Upper lobe of left lung (tissue), 6 donors: ENCODE results near the gene KRT81. TPM values are rescaled to one million over a fixed set of nuclear protein-coding genes. Genes with fewer than 3 reads are reported as not detected.
A peak's percentile ranks its signal among the peaks of the same experiment; 100 is the strongest.

Source experiments
- ATAC-seq, 2 donors: fragments of 200-7000 bp; cut with Tn5 transposase; one replicate each; pipeline ENCODE4 v1.9.1; 2022; ENCODE audit warnings: mild to moderate bottlenecking in 2 of 2, moderate library complexity in 2 of 2; ENCODE audit not compliant: low FRiP score in 2 of 2
- DNase-seq, 2 donors: peaks; one replicate each; pipeline ENCODE4 v3.0.0-alpha.2; 2019 to 2020
- H3K27ac ChIP-seq, 4 donors: fragments of 200-600 bp; sonication (generic); one replicate each; pipeline ENCODE4 v1.5.1; 2016 to 2019
- H3K27me3 ChIP-seq, 4 donors: fragments of 200-600 bp; sonication (generic); one replicate each; pipeline ENCODE4 v1.5.1; 2017 to 2019
- H3K36me3 ChIP-seq, 4 donors: fragments of 200-600 bp; sonication (generic); one replicate each; pipeline ENCODE4 v1.5.1; 2016 to 2019
- H3K4me1 ChIP-seq, 4 donors: fragments of 200-600 bp; sonication (generic); one replicate each; pipeline ENCODE4 v1.5.1; 2018 to 2019
- H3K4me3 ChIP-seq, 4 donors: fragments of 200-600 bp; sonication (generic); one replicate each; pipeline ENCODE4 v1.5.1; 2017 to 2019; ENCODE audit warnings: mild to moderate bottlenecking in 2 of 4, moderate library complexity in 1 of 4
- H3K9me3 ChIP-seq, 4 donors: fragments of 200-600 bp; sonication (generic); one replicate each; pipeline ENCODE4 v1.5.1; 2018 to 2019
- EP300 ChIP-seq, 4 donors: sonication (generic); formaldehyde crosslinking; IDR thresholded peaks; one replicate each; pipeline ENCODE4 v1.5.1; 2017; ENCODE audit warnings: antibody characterized with exemption in 4 of 4, control low read depth in 2 of 4
- POLR2A ChIP-seq, 4 donors: fragments of 450-650 bp; IDR thresholded peaks; one replicate each; pipeline ENCODE4 v1.5.1; 2016 to 2017; ENCODE audit warnings: antibody characterized with exemption in 4 of 4, mild to moderate bottlenecking in 2 of 4
- POLR2AphosphoS5 ChIP-seq, 2 donors: sonication (generic); formaldehyde crosslinking; IDR thresholded peaks; one replicate each; pipeline ENCODE4 v1.5.1; 2017; ENCODE audit warnings: antibody characterized with exemption in 2 of 2
- WGBS, 2 donors: methylation state at CpG; one replicate each; pipeline ENCODE4 v1.1.5; 2017 to 2018; 5-methylcytosine and 5-hydroxymethylcytosine counted together
- total RNA-seq, 6 donors: library from RNA; depleted of rRNA in 4 of 6; stranded (reverse); fragments of >200 nt in 4 of 6; gene quantifications; one replicate each; pipeline versions ENCODE4 v1.1.0 to v1.2.1, GENCODE V29; 2016 to 2021
- TF ChIP-seq, protein P1 (sequence below), 6 experiments: fragments of 450-650 bp in 4 of 6; fragments of 200-600 bp in 2 of 6; sonication (generic) in 2 of 6; IDR thresholded peaks; one replicate each; pipeline ENCODE4 v1.5.1; 2016 to 2019; ENCODE audit warnings: antibody characterized with exemption in 6 of 6
- donor health status: DM: no; HTN: no; CAD: no; lungs with moderate emphysema.
- donor health status: DM: no; HTN: yes; CAD: no; lungs with severe emphysema.

KRT81 gene
- total RNA-seq, 6 donors from 2014 or later: 0.39 to 1.4 (median 0.52) TPM; not detected in 2

- H3K27ac ChIP-seq: no peak overlapping the region
- ATAC-seq (no peak), DNase-seq (peak in 1 of 2 donors; percentile 20)
- no peak for TF ChIP-seq POLR2AphosphoS5 (IDR thresholded peaks at IDR 0.05)
- no peak overlapping the region for H3K4me3 ChIP-seq
- no peaks in the 10 kb centered on the region for H3K27me3 ChIP-seq
- H3K4me1 ChIP-seq: no peaks in the 10 kb centered on the region
- H3K9me3 ChIP-seq: peaks cover 0 to 8% (median 0%) of the 10 kb centered on the region in 4 donors
- 89% methylated on average over 4 of the region's 4 CpGs for WGBS, 2 donors
- H3K36me3 ChIP-seq: no peaks in the 10 kb centered on the region
Observed at GRCh38 chr12:52335598-52336262, 44.4 kb upstream of the KRT81 start.

DNA sequence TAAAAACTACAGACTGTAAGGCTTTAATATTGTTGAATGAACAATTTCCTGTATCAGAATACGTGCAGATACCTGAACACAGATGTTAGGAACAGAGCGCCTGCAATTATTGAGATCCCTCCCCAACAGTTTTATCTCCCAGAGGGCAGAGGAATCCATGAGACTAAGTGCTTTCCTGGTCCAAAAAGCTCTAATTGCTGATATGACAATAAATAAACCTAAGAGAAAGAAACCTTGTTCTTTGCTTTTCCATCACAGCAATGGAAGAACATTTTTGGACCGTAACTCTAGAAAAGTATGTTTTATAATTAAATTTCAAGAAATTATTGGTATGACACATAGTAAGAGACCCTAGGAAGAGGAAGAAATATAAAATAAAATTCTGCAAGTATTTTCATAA lies 42.9 kb upstream of the KRT81 start:
- Histone ChIP-seq H3K9me3 (peaks cover 0 to 8% (median 0%) of the 10 kb centered on the region in 4 donors), H3K4me1 (no peaks in the 10 kb centered on the region), H3K27me3 (no peaks in the 10 kb centered on the region), H3K4me3 (no peak overlapping the region), H3K27ac (no peak overlapping the region), H3K36me3 (no peaks in the 10 kb centered on the region)
- TF ChIP-seq, protein P1, sequence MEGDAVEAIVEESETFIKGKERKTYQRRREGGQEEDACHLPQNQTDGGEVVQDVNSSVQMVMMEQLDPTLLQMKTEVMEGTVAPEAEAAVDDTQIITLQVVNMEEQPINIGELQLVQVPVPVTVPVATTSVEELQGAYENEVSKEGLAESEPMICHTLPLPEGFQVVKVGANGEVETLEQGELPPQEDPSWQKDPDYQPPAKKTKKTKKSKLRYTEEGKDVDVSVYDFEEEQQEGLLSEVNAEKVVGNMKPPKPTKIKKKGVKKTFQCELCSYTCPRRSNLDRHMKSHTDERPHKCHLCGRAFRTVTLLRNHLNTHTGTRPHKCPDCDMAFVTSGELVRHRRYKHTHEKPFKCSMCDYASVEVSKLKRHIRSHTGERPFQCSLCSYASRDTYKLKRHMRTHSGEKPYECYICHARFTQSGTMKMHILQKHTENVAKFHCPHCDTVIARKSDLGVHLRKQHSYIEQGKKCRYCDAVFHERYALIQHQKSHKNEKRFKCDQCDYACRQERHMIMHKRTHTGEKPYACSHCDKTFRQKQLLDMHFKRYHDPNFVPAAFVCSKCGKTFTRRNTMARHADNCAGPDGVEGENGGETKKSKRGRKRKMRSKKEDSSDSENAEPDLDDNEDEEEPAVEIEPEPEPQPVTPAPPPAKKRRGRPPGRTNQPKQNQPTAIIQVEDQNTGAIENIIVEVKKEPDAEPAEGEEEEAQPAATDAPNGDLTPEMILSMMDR (IDR thresholded peaks at IDR 0.05): no peak
- TF ChIP-seq POLR2AphosphoS5 (IDR thresholded peaks at IDR 0.05): no peak
- TF ChIP-seq EP300 (IDR thresholded peaks at IDR 0.05): no peak
- no peak for TF ChIP-seq POLR2A (IDR thresholded peaks at IDR 0.05)
- WGBS, 2 donors: 83 to 87% methylated on average over 3 of the region's 3 CpGs
- DNase-seq: no peak
- ATAC-seq: no peak

- Histone ChIP-seq H3K9me3 (peaks cover 0 to 8% (median 0%) of the 10 kb centered on the region in 4 donors), H3K4me1 (no peaks in the 10 kb centered on the region), H3K27ac (no peak overlapping the region), H3K27me3 (no peaks in the 10 kb centered on the region), H3K4me3 (no peak overlapping the region), H3K36me3 (no peaks in the 10 kb centered on the region)
- DNase-seq: no peak
- WGBS, 2 donors: 43 to 53% methylated on average over 3 of the region's 3 CpGs
- ATAC-seq: no peak
- TF ChIP-seq, protein P1 (IDR thresholded peaks at IDR 0.05): no peak
- TF ChIP-seq EP300 (IDR thresholded peaks at IDR 0.05) (no peak), POLR2AphosphoS5 (IDR thresholded peaks at IDR 0.05) (no peak), POLR2A (IDR thresholded peaks at IDR 0.05) (no peak)
Observed at GRCh38 chr12:52333321-52333720, 42.0 kb upstream of the KRT81 start.

DNA sequence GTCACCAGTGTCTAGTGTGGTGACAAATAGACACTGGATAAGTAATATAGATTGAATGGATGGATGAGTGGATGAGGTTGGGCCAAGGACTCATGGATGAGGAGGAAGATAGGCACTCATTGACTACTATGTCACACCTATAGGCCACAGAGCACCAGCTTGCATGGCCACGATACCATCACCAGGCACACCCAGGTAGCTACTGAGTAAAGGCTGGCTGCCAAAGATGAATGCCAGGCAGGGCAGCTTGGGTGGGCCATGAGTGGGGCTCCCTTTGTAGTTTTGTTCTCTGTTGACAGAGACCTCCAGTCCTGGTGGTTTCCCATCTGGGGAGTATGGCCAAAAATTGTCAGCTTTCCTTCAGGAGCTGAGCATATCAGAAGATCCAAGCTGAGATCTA lies 41.0 kb upstream of the KRT81 start:
- ATAC-seq: no peak

DNA sequence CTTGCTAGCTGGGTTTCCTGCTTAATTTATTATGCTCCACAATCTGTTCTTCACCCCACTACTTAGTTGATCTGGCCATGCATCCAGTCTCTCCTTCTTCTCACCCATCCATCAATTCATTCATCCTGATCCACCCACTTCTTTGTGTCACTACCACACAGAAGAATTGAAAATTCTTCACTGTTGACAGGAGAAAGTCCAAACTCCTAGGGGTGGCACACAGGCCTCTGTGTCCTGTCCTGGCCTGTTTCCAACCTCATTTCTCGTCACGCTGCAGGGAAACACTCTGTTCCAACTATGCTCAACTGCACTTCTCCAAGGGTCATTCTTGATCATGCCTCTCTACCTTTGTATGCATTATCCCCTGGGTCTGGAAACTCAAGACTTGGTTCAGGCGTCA lies 40.5 kb upstream of the KRT81 start:
- Histone ChIP-seq H3K9me3 (peaks cover 0 to 8% (median 0%) of the 10 kb centered on the region in 4 donors), H3K4me3 (no peak overlapping the region), H3K27ac (no peak overlapping the region), H3K36me3 (no peaks in the 10 kb centered on the region), H3K27me3 (no peaks in the 10 kb centered on the region), H3K4me1 (peaks cover 0 to 3% (median 0%) of the 10 kb centered on the region in 4 donors)
- no peak for TF ChIP-seq POLR2AphosphoS5 (IDR thresholded peaks at IDR 0.05)
- TF ChIP-seq POLR2A (IDR thresholded peaks at IDR 0.05): no peak
- TF ChIP-seq EP300 (IDR thresholded peaks at IDR 0.05): no peak
- TF ChIP-seq, protein P1 (IDR thresholded peaks at IDR 0.05): no peak
- no peak for DNase-seq
- WGBS, 2 donors: 76 to 94% methylated on average over 3 of the region's 3 CpGs
- no peak for ATAC-seq

More for the DNA sequence above, 41.0 kb upstream of the KRT81 start:
- H3K4me3 ChIP-seq: no peak overlapping the region
- DNase-seq: no peak
- 80 to 88% methylated on average over 1 of the region's 1 CpG for WGBS, 2 donors
- peaks cover 0 to under 1% (median 0%) of the 10 kb centered on the region in 4 donors for H3K4me1 ChIP-seq
- H3K9me3 ChIP-seq: peaks cover 0 to 8% (median 0%) of the 10 kb centered on the region in 4 donors
- no peaks in the 10 kb centered on the region for H3K27me3 ChIP-seq
- H3K36me3 ChIP-seq: no peaks in the 10 kb centered on the region
- TF ChIP-seq EP300 (IDR thresholded peaks at IDR 0.05) (no peak), POLR2A (IDR thresholded peaks at IDR 0.05) (no peak), POLR2AphosphoS5 (IDR thresholded peaks at IDR 0.05) (no peak)
- TF ChIP-seq, protein P1 (IDR thresholded peaks at IDR 0.05): no peak
- H3K27ac ChIP-seq: no peak overlapping the region
